HepG2 (cell line): Measurements from ENCODE around the gene MEGF10.

Experiments
- EZH2 ChIP-seq: conservative IDR thresholded peaks from 2 replicates; pipeline ENCODE4 v1.6.1; 2012; ENCODE audit warnings: mild to moderate bottlenecking, low read depth, low read length, moderate library complexity
- HDAC2 ChIP-seq: sonication (generic); formaldehyde crosslinking; IDR thresholded peaks from 2 replicates; pipeline ENCODE4 v1.4.0; 2020; ENCODE audit warnings: missing genetic modification reagents
- MAFF ChIP-seq: IDR thresholded peaks from 2 replicates; pipeline ENCODE4 v1.6.1; 2011; ENCODE audit warnings: low read depth, low read length, improper control_type of control experiment
- RFX5 ChIP-seq: IDR thresholded peaks from 2 replicates; pipeline ENCODE4 v1.6.1; 2011; ENCODE audit warnings: low read depth, low read length, improper control_type of control experiment

- TF ChIP-seq EZH2 (no peak), HDAC2 (CRISPR knock-in tag) (no peak), RFX5 (no peak), MAFF (no peak)
Measured at GRCh38 chr5:127321465-127321864, 30.9 kb downstream of the MEGF10 start.
